ENCODE measurements around the gene INPP5B. TPM values are rescaled to one million over a fixed set of nuclear protein-coding genes. Genes with fewer than 3 reads are reported as not detected.
A peak's percentile ranks its signal among the peaks of the same experiment; 100 is the strongest.
"Not testable (repeated sequence)": the region's sequence is repeated elsewhere in the genome, so short reads cannot be mapped to it uniquely, and the experiment has no call there.

INPP5B gene
- total RNA-seq = 10 to 100 TPM; 21.6 to 25.2 TPM
- long read RNA-seq, partial matches to known transcripts = 3 of 10 reads
- long read RNA-seq, other reads (novel, unspliced or antisense) = 3 of 10 reads

- intact Hi-C loops (cut with DNase I, micrococcal nuclease) = no loop called here
- DNase-seq (peak; percentile 92 to 94), ATAC-seq (peak; percentile 94)
Measured at GRCh38 chr1:37946703-37947360, at the start of gene INPP5B. INPP5B (minus strand) TSS chr1:37947053; CDS start chr1:37946308, 745 bp downstream.

DNA sequence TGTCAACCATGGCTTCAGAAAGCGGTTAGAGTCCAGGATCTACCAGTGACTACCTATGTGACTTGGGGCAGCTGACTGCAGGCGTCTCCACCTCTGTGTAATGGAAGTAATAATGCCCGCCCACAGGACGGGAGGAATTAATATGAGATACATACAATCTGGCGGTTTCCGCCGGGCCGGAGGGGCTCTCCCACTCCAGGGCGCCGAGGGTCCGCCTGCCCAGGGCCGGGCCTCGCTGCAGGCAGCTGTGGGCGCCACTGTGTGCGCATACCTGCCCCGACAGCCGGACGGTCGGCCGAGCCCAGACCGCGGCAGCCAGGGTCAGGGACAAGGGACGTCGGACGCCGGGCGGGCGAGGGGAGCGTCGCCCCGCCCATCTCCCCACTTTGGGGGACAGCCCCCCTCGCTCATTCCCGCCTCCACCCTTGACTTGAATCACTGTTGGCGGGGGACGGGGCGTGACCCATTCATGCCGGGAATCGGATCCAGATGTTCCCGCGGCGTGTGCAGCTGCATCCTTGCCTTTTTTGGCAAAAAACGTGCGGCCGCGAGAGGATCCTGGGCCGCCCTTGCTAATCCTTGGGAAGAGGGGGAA, 49.0 kb upstream of the INPP5B start:
- DNase-seq (peak; percentile 63 to 89), ATAC-seq (peak; percentile 63)
- intact Hi-C loops (cut with DNase I, micrococcal nuclease) = no loop called here

- ATAC-seq (peak; percentile 12), DNase-seq (no peak)
- intact Hi-C loops (cut with DNase I, micrococcal nuclease) = no loop called here
Measured at GRCh38 chr1:37994886-37995566, 48.2 kb upstream of the INPP5B start.

GRCh38 chr1:37989361-37989930, 42.6 kb upstream of the INPP5B start:
- intact Hi-C loops (cut with DNase I, micrococcal nuclease) = loop anchor here in 1 of 2 donors (5.0 kb wide), 1 partner anchor 33 kb away; no protein-coding TSS in a partner anchor
- DNase-seq (peak; percentile 41 to 60), ATAC-seq (peak; percentile 42)

DNA sequence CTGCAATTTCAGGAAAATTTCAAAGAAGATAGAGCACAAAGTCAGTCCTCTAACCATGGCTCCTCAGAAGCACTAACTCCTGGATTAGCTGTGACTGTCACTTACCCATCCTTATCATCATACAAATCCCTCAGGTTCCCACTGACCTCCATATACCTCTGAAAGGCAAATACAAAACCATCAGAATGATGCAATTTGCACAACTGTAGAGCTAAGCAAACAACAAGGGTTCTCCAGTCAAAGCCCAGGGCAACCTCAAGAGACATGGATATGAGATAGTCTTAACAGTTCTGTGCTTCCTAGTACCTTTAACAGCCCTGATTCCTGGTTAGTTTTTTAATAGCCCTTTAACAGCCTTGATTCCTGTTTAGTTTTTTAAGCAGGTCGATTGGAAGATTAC, 40.8 kb upstream of the INPP5B start:
- DNase-seq = no peak
- intact Hi-C loops (cut with DNase I, micrococcal nuclease) = loop anchor here in 1 of 2 donors (5.0 kb wide), 1 partner anchor 35 kb away; no protein-coding TSS in a partner anchor
- no peak for ATAC-seq

GRCh38 chr1:37983546-37983945, 36.7 kb upstream of the INPP5B start:
- intact Hi-C loops (cut with DNase I, micrococcal nuclease) = no loop called here
- DNase-seq = no peak
- no peak for ATAC-seq

DNA sequence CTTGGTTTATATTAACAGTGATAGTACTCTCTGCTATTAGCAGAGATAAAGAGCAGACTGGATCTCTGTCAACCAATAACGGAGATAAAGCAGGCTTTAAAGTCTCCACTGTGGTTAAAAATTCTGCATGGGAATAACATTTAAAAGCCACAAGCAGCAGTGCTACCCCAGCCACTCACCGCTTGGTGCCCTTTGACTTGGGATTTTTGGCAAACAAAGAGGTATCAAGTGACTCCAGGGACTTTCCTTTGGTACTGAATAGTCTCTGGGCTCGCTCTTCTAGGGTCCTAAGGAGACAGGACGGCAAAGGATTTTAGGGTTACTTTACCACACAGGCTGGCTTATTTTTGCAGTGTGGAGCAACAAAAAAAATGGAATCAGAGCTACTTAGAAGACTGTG, 31.7 kb upstream of the INPP5B start:
- DNase-seq (no peak), ATAC-seq (no peak)
- intact Hi-C loops (cut with DNase I, micrococcal nuclease) = no loop called here

DNA sequence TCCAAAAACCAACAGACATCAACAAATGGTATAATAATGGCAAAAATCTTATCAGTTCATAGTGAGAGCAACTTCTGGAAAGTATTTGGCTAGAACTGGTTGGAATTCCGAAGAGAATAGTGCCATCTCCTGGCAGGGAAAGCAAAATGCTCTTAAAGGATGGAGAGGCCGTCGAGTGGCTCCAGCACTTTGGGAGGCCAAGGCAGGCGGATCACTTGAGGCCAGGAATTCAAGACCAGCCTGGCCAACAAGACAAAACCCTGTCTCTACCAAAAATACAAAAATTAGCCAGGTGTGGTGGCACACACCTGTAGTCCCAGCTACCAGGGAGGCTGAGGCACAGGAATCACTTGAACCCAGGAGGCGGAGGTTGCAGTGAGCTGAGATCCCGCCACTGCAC, 28.2 kb upstream of the INPP5B start:
- peak; percentile 82 for ATAC-seq
- DNase-seq; intact Hi-C loops (cut with DNase I, micrococcal nuclease): not testable (repeated sequence)

- intact Hi-C loops (cut with DNase I, micrococcal nuclease) = no loop called here
- peak; percentile 68 for ATAC-seq
- DNase-seq = no peak
Measured at GRCh38 chr1:37974567-37974966, 27.7 kb upstream of the INPP5B start.

DNA sequence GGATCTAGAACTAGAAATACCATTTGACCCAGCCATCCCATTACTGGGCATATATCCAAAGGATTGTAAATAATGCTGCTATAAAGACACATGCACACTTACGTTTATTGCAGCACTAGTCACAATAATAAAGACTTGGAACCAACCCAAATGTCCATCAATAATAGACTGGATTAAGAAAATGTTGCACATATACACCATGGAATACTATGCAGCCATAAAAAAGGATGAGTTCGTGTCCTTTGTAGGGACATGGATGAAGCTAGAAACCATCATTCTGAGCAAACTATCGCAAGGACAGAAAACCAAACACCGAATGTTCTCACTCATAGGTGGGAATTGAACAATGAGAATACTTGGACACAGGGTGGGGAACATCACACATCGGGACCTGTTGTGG, 26.8 kb upstream of the INPP5B start:
- DNase-seq; ATAC-seq; intact Hi-C loops (cut with DNase I, micrococcal nuclease): not testable (repeated sequence)

DNA sequence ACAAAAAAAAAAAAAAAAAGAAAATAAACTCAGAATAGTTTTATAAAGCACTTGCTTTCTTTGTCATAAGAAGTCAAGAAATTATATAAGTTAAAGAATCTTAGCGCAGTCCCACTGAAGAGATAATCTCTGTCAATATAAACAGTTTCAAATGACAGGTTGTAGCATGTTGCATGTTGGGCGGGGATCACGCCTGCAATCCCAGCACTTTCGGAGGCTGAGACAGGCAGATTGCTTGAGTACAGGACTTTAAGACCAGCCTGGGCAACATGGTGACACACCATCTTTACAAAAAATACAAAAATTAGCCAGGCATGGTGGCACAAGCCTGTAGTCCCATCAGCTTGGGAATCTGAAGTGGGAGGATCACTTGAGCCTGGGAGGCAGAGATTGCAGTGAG, 18.4 kb upstream of the INPP5B start:
- intact Hi-C loops (cut with DNase I, micrococcal nuclease) = no loop called here
- DNase-seq (no peak), ATAC-seq (no peak)

DNA sequence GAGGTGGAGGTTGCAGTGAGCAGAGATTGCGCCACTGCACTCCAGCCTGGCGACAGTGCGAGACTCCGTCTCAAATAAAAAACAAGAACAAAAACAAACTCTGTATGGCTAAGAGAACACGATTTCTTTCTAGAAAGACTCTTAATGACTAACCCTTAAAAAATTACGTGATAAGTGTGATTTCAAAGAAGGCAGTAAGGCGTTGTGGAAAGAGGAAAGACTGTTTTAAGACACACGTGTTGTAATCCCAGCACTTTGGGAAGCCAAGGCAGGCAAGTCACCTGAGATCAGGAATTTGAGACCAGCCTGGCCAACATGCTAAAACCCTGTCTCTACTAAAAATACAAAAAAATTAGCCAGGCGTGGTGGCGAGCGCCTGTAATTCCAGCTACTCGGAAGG, 17.3 kb upstream of the INPP5B start:
- DNase-seq; intact Hi-C loops (cut with DNase I, micrococcal nuclease); ATAC-seq: not testable (repeated sequence)

DNA sequence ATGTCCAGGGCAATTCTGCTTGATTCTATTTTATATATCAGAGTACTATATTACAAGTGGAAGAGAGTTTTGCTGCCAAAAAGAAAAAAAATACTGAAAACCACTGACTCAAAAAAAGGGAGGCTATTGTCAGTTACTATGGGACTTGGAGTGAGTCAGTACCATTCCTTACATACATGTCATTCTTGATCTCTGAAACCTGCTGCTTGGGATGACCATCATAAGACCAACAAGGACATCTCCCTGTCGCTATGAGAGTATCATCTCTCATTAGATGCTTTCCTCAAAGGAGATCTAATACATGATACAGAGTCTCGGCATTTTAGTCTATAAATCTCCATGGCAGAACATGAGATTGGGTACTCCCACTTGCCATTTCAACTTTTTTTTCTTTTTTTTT, 11.8 kb upstream of the INPP5B start:
- intact Hi-C loops (cut with DNase I, micrococcal nuclease) = no loop called here
- ATAC-seq (no peak), DNase-seq (no peak)

GRCh38 chr1:37955685-37956084, 8.8 kb upstream of the INPP5B start:
- DNase-seq = no peak
- ATAC-seq = no peak
- intact Hi-C loops (cut with DNase I, micrococcal nuclease) = no loop called here

GRCh38 chr1:37954316-37954971, 7.6 kb upstream of the INPP5B start:
- no peak for DNase-seq
- ATAC-seq = no peak
- intact Hi-C loops (cut with DNase I, micrococcal nuclease) = no loop called here

DNA sequence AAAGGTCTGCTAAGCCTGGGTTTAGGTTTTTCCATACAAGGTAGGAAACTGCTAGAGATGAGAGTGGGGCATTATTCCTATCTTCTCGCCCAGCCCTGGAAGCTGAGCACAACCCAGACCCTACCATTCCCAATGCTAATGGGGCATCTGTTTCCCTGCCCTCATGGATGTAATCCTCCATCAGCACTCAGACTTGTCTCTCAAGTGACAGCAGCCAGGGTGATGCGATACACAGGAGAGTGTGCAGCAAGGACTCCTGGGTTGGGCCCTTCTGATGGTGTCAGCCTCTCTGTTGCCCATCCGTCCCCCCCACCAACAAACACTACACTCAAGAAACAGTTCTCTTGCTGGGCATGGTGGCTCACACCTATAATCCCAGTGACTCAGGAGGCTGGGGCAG, 5.9 kb upstream of the INPP5B start:
- no peak for DNase-seq
- intact Hi-C loops (cut with DNase I, micrococcal nuclease) = no loop called here
- ATAC-seq = no peak

DNA sequence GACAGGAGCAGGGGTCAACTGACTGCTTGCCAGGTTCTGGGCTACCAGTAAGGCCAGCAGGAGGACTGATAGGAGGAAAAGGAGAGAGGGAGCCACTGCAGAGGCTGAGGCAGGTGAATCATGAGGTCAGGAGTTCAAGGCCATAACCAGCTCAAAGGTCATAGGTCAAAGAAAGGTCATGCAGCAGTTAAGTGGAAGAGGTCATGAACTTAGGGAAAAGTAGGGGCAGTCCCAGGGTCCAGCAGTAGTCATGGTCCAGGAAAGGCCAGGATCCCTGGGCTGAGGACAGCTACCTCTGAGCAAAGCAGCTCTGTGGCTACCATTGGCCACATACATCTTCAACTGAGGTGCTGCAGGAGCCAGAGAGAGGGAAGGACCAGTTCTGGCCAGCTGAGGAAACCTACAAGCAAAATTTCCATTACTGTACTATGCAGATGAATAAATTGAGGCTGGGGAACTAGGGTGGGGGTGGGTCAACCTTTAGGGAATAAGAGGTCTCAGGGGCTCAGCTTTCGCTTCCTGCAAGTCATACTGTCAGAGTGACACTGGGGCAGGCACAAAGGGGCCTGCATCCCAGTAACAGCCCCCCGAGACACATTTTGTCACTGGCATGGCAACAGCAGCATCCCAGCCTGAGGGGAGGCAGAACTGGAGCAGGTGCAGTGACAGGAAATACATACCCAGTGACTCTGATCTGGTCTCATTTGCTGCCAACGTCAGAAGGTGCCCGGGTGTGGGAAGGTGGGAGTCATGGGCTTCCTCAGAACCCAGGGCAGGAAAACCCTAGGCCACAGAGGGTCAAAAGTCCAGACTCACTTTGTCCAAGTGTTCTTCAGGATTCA, 5.2 kb upstream of the INPP5B start:
- intact Hi-C loops (cut with DNase I, micrococcal nuclease) = no loop called here
- DNase-seq (no peak), ATAC-seq (no peak)

DNA sequence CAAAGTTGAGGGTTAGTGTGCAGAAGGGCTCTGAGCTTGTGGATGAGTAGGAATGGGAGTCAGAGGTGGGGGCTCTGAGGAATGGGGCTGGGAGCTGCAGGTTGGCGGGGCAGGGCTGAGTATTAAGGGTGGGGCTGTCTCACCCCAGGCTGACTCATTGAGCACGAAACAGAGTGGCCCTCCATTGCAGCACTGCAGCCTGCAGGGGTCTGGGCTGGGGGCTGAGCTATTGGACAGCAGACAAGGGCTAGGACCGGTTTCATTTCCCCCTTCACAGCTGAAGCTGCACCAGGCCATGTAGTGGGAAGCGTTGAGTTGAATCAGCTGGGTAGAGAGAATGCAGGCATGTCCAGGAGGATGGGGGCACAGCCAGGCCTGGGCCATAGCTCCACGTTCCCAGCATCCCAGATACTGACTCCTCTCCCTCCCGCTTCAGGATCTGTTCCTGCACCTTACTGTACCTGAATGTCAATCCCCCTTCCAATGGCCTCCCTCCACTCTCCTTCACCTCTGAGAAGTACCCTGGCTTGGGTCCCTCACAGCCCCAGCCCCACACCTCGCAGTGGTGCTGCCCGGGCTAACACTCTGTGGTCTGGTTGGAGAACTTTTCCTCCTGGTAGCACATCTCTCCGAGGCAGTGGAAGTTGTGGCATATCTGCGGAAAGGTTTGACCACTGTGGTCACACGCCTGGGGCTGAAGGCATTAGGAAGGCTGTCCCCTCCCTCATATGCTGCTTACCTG, 4.4 kb upstream of the INPP5B start:
- intact Hi-C loops (cut with DNase I, micrococcal nuclease) = no loop called here
- ATAC-seq (no peak), DNase-seq (no peak)
